ENCODE data around the gene UBE2QL1. TPM values are rescaled to one million over a fixed set of nuclear protein-coding genes. Genes with fewer than 3 reads are reported as not detected.

UBE2QL1 gene
- total RNA-seq, 1 experiment from 2014 or later, result 0.11 TPM

GRCh38 chr5:6471252-6471651, 22.6 kb downstream of the UBE2QL1 start:
- H2BK15ac ChIP-seq (ENCODE audit: low read depth, low read length), result no peak overlapping the region
- no peak overlapping the region for H3K9ac ChIP-seq (ENCODE audit: extremely low read depth, insufficient read length, low read length)
- WGBS (ENCODE audit: extremely low coverage, insufficient read length, low lambda C conversion rate), result no CpG with 5 or more reads among the region's 1 CpG
- peaks cover 21% of the 10 kb centered on the region for H3K27me3 Mint-ChIP-seq (ENCODE audit: low read depth)
- no peak overlapping the region for H3K27ac ChIP-seq (ENCODE audit: insufficient read length, low read depth, low read length)
- peaks cover 2% of the 10 kb centered on the region; the same call in 1 of the 2 replicates for H3K4me1 ChIP-seq (ENCODE audit: insufficient read depth, low read length)
- no peak overlapping the region for H2BK12ac ChIP-seq (ENCODE audit: insufficient read length, low read depth, low read length)
- H3K4me1 Mint-ChIP-seq, result peaks cover 27 to 40% of the 10 kb centered on the region in 2 experiments
- no peak overlapping the region for H3K23ac ChIP-seq (ENCODE audit: insufficient read length, low read depth, low read length)
- H3K79me1 ChIP-seq (ENCODE audit: insufficient read depth, low read depth, low read length, poor library complexity, severe bottlenecking), result no peaks in the 10 kb centered on the region
- no peak overlapping the region for H4K91ac ChIP-seq (ENCODE audit: insufficient read length, low read depth, low read length)
- H3K4ac ChIP-seq (ENCODE audit: low read depth, low read length), result no peak overlapping the region
- peaks cover 0 to 7% (median 2%) of the 10 kb centered on the region in 3 experiments; a peak in 1 of 7 replicates for H3K36me3 Mint-ChIP-seq (ENCODE audit: insufficient read depth in 1 of 3, low read depth in 3 of 3)
- H3K14ac ChIP-seq (ENCODE audit: insufficient read depth, low read length), result no peak overlapping the region
- no peak overlapping the region for H2BK120ac ChIP-seq (ENCODE audit: low read depth, low read length, poor library complexity, severe bottlenecking)
- H3T11ph ChIP-seq (ENCODE audit: low read length), result no peak overlapping the region
- H3K18ac ChIP-seq (ENCODE audit: insufficient read length, low read depth, low read length), result no peak overlapping the region
- no peaks in the 10 kb centered on the region for H3K79me2 ChIP-seq (ENCODE audit: insufficient read depth, low read length)
- no peak overlapping the region for H2AK5ac ChIP-seq (ENCODE audit: insufficient read length, low read length)
- no peak overlapping the region for H2BK5ac ChIP-seq (ENCODE audit: insufficient read length, low read length)
- H3K27ac Mint-ChIP-seq, result no peak overlapping the region; a peak in 1 of 7 replicates
- no peaks in the 10 kb centered on the region; a peak in 2 of 5 replicates for H3K9me3 Mint-ChIP-seq
- H3K56ac ChIP-seq (ENCODE audit: insufficient read length, low read depth, low read length), result no peak overlapping the region
- no peaks in the 10 kb centered on the region for H3K27me3 ChIP-seq (ENCODE audit: insufficient read depth, low read length)
- no peak overlapping the region for H4K8ac ChIP-seq (replicated peaks; ENCODE audit: insufficient read length, low read depth, low read length)
- no peak overlapping the region for H3K4me3 Mint-ChIP-seq
- TF ChIP-seq CTCF (conservative IDR thresholded peaks at IDR 0.05), result no peak
- H4K5ac ChIP-seq (ENCODE audit: insufficient read length, low read depth, low read length), result no peak overlapping the region
- no peaks in the 10 kb centered on the region for H3K9me3 ChIP-seq (ENCODE audit: control insufficient read depth, low read depth, low read length)
- H3K23me2 ChIP-seq (ENCODE audit: insufficient read length, low read depth, low read length, poor library complexity, severe bottlenecking), result no peaks in the 10 kb centered on the region
- no peak for DNase-seq
- no peak overlapping the region for H2AFZ ChIP-seq (ENCODE audit: low read length)
- no peak overlapping the region for H2BK20ac ChIP-seq (ENCODE audit: low read depth, low read length, poor library complexity, severe bottlenecking)
- H4K20me1 ChIP-seq (ENCODE audit: control insufficient read depth, insufficient read depth, insufficient read length), result no peaks in the 10 kb centered on the region
- H3K4me2 ChIP-seq (ENCODE audit: insufficient read depth, insufficient read length, low read length), result no peak overlapping the region
